ENCODE data around the gene TMEM150B. TPM values are rescaled to one million over a fixed set of nuclear protein-coding genes. Genes with fewer than 3 reads are reported as not detected.

The TMEM150B gene
- total and polyA plus RNA-seq, 8 donors: 0.18 to 15.8 (median 1.1) TPM; not detected in 2

GRCh38 chr19:55279340-55279739 is 45.8 kb downstream of the TMEM150B start:
- Histone ChIP-seq H3K4me3 (peak overlapping the region; percentile 73 to 86 (median 84)), H3K9me3 (no peaks in the 10 kb centered on the region), H3K4me1 (peaks cover 14 to 44% (median 24%) of the 10 kb centered on the region in 4 donors), H3K36me3 (peaks cover 9 to 39% (median 35%) of the 10 kb centered on the region in 4 donors), H3K27me3 (peaks cover 0 to 21% (median 10%) of the 10 kb centered on the region in 3 donors), H3K27ac (peak overlapping the region; percentile 69 to 89 (median 78))
- DNase-seq: no peak
- TF ChIP-seq POLR2AphosphoS5 (IDR thresholded peaks at IDR 0.05) (no peak), POLR2A (IDR thresholded peaks at IDR 0.05) (no peak), CTCF (IDR thresholded peaks at IDR 0.05) (no peak), EP300 (IDR thresholded peaks at IDR 0.05) (no peak)
- intact Hi-C loops (cut with DNase I; ENCODE audit: low total_unique reads): no loop called here
- WGBS, 5 donors: 1 to 9% (median 7%) methylated on average over 23 of the region's 23 CpGs

GRCh38 chr19:55278391-55279135 is 46.6 kb downstream of the TMEM150B start:
- WGBS, 5 donors: 81 to 92% (median 89%) methylated on average over 13 of the region's 13 CpGs
- intact Hi-C loops (cut with DNase I; ENCODE audit: low total_unique reads): no loop called here
- no peaks in the 10 kb centered on the region for H3K9me3 ChIP-seq
- TF ChIP-seq POLR2AphosphoS5 (IDR thresholded peaks at IDR 0.05) (no peak), EP300 (IDR thresholded peaks at IDR 0.05) (no peak), POLR2A (IDR thresholded peaks at IDR 0.05) (no peak), CTCF (IDR thresholded peaks at IDR 0.05) (no peak)
- H3K36me3 ChIP-seq: peaks cover 16 to 47% (median 43%) of the 10 kb centered on the region in 4 donors
- DNase-seq: no peak
- no peak overlapping the region for H3K27ac ChIP-seq
- peak overlapping the region in 2 of 4 donors; percentile 84 to 86 for H3K4me3 ChIP-seq
- H3K27me3 ChIP-seq: peaks cover 0 to 13% (median 2%) of the 10 kb centered on the region in 3 donors
- peaks cover 14 to 36% (median 20%) of the 10 kb centered on the region in 4 donors for H3K4me1 ChIP-seq

- H3K27ac ChIP-seq: no peak overlapping the region
- 89 to 95% (median 92%) methylated on average over 9 to 17 of the region's 17 CpGs for WGBS, 5 donors
- no peak for TF ChIP-seq POLR2A (IDR thresholded peaks at IDR 0.05)
- no peak for TF ChIP-seq CTCF (IDR thresholded peaks at IDR 0.05)
- no peak for TF ChIP-seq POLR2AphosphoS5 (IDR thresholded peaks at IDR 0.05)
- no peak for TF ChIP-seq EP300 (IDR thresholded peaks at IDR 0.05)
- no peak overlapping the region for H3K4me3 ChIP-seq
- peaks cover 0 to 3% (median 0%) of the 10 kb centered on the region in 3 donors for H3K27me3 ChIP-seq
- peaks cover 14 to 33% (median 18%) of the 10 kb centered on the region in 4 donors for H3K4me1 ChIP-seq
- no peaks in the 10 kb centered on the region for H3K9me3 ChIP-seq
- peaks cover 16 to 57% (median 53%) of the 10 kb centered on the region in 4 donors for H3K36me3 ChIP-seq
- intact Hi-C loops (cut with DNase I; ENCODE audit: low total_unique reads): no loop called here
- DNase-seq: no peak
Observed at GRCh38 chr19:55277494-55277893, 47.6 kb downstream of the TMEM150B start.

GRCh38 chr19:55276720-55277430 is 48.3 kb downstream of the TMEM150B start:
- no peak for TF ChIP-seq POLR2A (IDR thresholded peaks at IDR 0.05)
- no peak for TF ChIP-seq EP300 (IDR thresholded peaks at IDR 0.05)
- TF ChIP-seq POLR2AphosphoS5 (IDR thresholded peaks at IDR 0.05): no peak
- TF ChIP-seq CTCF (IDR thresholded peaks at IDR 0.05): no peak
- H3K4me3 ChIP-seq: no peak overlapping the region
- H3K9me3 ChIP-seq: no peaks in the 10 kb centered on the region
- peaks cover 20 to 64% (median 60%) of the 10 kb centered on the region in 4 donors for H3K36me3 ChIP-seq
- intact Hi-C loops (cut with DNase I; ENCODE audit: low total_unique reads): no loop called here
- WGBS, 5 donors: 81 to 93% (median 89%) methylated on average over 14 to 15 of the region's 15 CpGs
- no peaks in the 10 kb centered on the region for H3K27me3 ChIP-seq
- no peak overlapping the region for H3K27ac ChIP-seq
- no peak for DNase-seq
- peaks cover 14 to 33% (median 18%) of the 10 kb centered on the region in 4 donors for H3K4me1 ChIP-seq
